Stomach (tissue), 9 donors: Measurements from ENCODE around the gene IFNG-AS1. TPM values are rescaled to one million over a fixed set of nuclear protein-coding genes. Genes with fewer than 3 reads are reported as not detected.

Experiments used
- DNase-seq, 2 donors: peaks; one replicate each; pipeline versions ENCODE4 v3.0.0 to v3.0.0-alpha.2; 2013 to 2019
- H3K27ac ChIP-seq, 5 donors: fragments of 200-600 bp in 4 of 5; sonication (generic) in 4 of 5; one replicate each; pipeline ENCODE4 v1.5.1; 2013 to 2019; ENCODE audit warnings: mild to moderate bottlenecking in 1 of 5, moderate library complexity in 1 of 5
- H3K27me3 ChIP-seq, 3 donors: fragments of 200-600 bp; sonication (generic); one replicate each; pipeline ENCODE4 v1.5.1; 2017 to 2019; ENCODE audit warnings: mixed run types in 1 of 3
- H3K36me3 ChIP-seq, 4 donors: fragments of 200-600 bp; sonication (generic); 1 replicate in 3 of 4; 2 replicates in 1 of 4; pipeline ENCODE4 v1.5.1; 2016 to 2019
- H3K4me1 ChIP-seq, 4 donors: fragments of 200-600 bp; sonication (generic); one replicate each; pipeline ENCODE4 v1.5.1; 2016 to 2019
- H3K4me3 ChIP-seq, 4 donors: fragments of 200-600 bp; sonication (generic) in 3 of 4; one replicate each; pipeline ENCODE4 v1.5.1; 2016 to 2019; ENCODE audit warnings: mild to moderate bottlenecking in 1 of 4
- H3K9me3 ChIP-seq, 4 donors: fragments of 200-600 bp; sonication (generic); one replicate each; pipeline ENCODE4 v1.5.1; 2016 to 2019
- EP300 ChIP-seq: sonication (generic); formaldehyde crosslinking; IDR thresholded peaks from one replicate; pipeline ENCODE4 v1.6.1; 2017; ENCODE audit warnings: antibody characterized with exemption
- POLR2A ChIP-seq, 4 donors: fragments of 450-650 bp; IDR thresholded peaks; one replicate each; pipeline ENCODE4 v1.6.1; 2016; ENCODE audit warnings: antibody characterized with exemption in 4 of 4, control low read depth in 2 of 4, mild to moderate bottlenecking in 1 of 4, moderate library complexity in 1 of 4
- POLR2AphosphoS5 ChIP-seq, 3 donors: sonication (generic); formaldehyde crosslinking; IDR thresholded peaks; one replicate each; pipeline ENCODE4 v1.6.1; 2016; ENCODE audit warnings: antibody characterized with exemption in 3 of 3
- WGBS, 5 donors: extraction: QIAGEN DNeasy Blood & Tissue Kit in 3 of 5; methylation state at CpG; one replicate each; pipeline versions ENCODE4 v1.1.5 to v1.1.7; 2013 to 2018; 5-methylcytosine and 5-hydroxymethylcytosine counted together
- intact Hi-C: fragments of 100-400 bp; cut with DNase I; formaldehyde crosslinking; loops from one replicate; pipeline ENCODE4 v1.15.1; 2023; ENCODE audit warnings: low total_unique reads
- polyA plus RNA-seq, 3 donors: library from polyadenylated mRNA; stranded (reverse); fragments of 200-250 nt; gene quantifications; one replicate each; pipeline ENCODE4 v1.2.3, GENCODE V29; 2013
- total RNA-seq, 5 donors: library from RNA; depleted of rRNA; stranded (reverse); fragments of >200 nt; gene quantifications; one replicate each; pipeline versions ENCODE4 v1.1.0 to v1.2.3, GENCODE V29; 2014 to 2016
- TF ChIP-seq, protein P1 (sequence below), 7 experiments: fragments of 450-650 bp in 4 of 7; fragments of 200-600 bp in 3 of 7; sonication (generic) in 3 of 7; IDR thresholded peaks; one replicate each; pipeline ENCODE4 v1.5.1; 2016 to 2019; ENCODE audit warnings: antibody characterized with exemption in 7 of 7, control low read depth in 2 of 7, mild to moderate bottlenecking in 1 of 7
- donor health status: healthy with polysubstance abuse.
- donor health status: Bipolar disorder and iron deficiency.
- donor health status: healthy.

The IFNG-AS1 gene
- total and polyA plus RNA-seq, 8 donors = not detected

DNA sequence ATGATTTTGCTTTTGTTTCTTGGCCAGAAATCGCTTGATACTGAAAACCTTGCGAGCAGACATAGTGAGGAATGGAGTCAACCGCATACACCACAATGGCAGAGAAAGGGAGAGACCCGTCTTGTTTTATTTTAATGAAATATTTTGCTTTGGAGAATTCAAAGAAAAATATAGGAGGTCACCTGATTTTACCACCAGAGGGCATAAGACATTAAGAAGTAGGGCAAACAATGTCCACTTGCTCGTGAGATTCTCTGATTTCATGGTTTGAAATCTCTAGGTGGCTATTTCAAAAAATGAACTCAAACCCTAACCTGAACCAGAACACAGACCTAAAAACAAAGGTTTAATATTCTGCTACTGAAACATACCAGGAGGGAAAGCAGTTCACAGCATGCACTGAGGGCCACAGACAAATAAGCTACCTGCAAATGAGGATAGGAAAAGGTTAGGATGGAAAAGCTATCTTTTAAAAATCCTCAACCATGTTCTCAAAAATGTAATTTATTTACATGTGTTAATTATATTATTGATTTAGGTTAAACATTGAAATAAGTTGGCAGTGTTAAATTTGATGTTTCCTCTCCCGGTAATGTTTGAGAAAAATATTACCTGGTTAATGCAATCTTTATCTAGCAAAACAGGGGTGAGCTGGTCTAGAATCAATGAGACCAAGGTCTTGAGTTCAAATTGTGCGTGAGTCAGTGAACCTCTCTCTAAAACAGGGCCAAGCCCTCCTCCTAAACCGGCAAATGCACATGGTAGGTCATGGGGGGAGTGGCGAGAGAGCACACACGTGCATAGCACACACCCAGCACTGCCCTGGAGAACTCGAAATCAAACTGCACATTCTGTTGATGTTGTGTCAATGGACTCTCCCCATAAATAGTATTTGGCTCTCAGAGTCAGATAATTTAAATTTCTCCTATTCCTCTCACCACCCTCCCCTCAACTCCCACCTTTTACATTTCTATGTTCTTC is 12.5 kb downstream of the IFNG-AS1 start:
- Histone ChIP-seq H3K36me3 (no peaks in the 10 kb centered on the region), H3K4me3 (no peak overlapping the region), H3K27ac (no peak overlapping the region), H3K4me1 (peaks cover 0 to 7% (median 0%) of the 10 kb centered on the region in 4 donors), H3K9me3 (no peaks in the 10 kb centered on the region), H3K27me3 (no peaks in the 10 kb centered on the region)
- WGBS, 5 donors = 81 to 83% (median 82%) methylated on average over 11 of the region's 11 CpGs
- intact Hi-C loops = no loop called here
- TF ChIP-seq POLR2AphosphoS5 (IDR thresholded peaks at IDR 0.05) (no peak), POLR2A (IDR thresholded peaks at IDR 0.05) (no peak), EP300 (no peak)
- DNase-seq = no peak

DNA sequence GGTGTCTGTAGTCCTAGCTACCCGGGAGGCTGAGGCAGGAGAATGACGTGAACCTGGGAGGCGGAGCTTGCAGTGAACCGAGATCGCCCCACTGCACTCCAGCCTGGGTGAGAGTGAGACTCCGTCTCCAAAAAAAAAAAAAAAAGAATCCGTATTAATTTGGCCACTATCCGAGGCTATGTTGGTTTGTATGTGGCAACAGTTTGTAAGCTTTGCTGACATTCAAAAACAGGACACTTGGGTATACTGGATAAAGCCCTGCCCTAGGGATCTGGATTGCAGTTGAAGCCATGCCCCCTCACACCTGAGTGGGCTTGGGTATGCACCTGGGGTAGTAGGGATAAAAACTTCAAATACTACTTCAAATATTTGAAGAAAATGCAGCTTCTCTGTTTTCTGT is 14.5 kb downstream of the IFNG-AS1 start:
- H3K27me3 ChIP-seq = no peaks in the 10 kb centered on the region
- DNase-seq = no peak
- TF ChIP-seq POLR2A (IDR thresholded peaks at IDR 0.05) (no peak), EP300 (no peak), POLR2AphosphoS5 (IDR thresholded peaks at IDR 0.05) (no peak)
- TF ChIP-seq, protein P1, sequence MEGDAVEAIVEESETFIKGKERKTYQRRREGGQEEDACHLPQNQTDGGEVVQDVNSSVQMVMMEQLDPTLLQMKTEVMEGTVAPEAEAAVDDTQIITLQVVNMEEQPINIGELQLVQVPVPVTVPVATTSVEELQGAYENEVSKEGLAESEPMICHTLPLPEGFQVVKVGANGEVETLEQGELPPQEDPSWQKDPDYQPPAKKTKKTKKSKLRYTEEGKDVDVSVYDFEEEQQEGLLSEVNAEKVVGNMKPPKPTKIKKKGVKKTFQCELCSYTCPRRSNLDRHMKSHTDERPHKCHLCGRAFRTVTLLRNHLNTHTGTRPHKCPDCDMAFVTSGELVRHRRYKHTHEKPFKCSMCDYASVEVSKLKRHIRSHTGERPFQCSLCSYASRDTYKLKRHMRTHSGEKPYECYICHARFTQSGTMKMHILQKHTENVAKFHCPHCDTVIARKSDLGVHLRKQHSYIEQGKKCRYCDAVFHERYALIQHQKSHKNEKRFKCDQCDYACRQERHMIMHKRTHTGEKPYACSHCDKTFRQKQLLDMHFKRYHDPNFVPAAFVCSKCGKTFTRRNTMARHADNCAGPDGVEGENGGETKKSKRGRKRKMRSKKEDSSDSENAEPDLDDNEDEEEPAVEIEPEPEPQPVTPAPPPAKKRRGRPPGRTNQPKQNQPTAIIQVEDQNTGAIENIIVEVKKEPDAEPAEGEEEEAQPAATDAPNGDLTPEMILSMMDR (IDR thresholded peaks at IDR 0.05) = no peak
- peaks cover 0 to 4% (median 0%) of the 10 kb centered on the region in 4 donors for H3K4me1 ChIP-seq
- no peak overlapping the region for H3K4me3 ChIP-seq
- intact Hi-C loops = no loop called here
- WGBS, 5 donors = 91 to 99% (median 96%) methylated on average over 7 to 8 of the region's 8 CpGs
- H3K36me3 ChIP-seq = no peaks in the 10 kb centered on the region
- no peaks in the 10 kb centered on the region for H3K9me3 ChIP-seq
- no peak overlapping the region for H3K27ac ChIP-seq

DNA sequence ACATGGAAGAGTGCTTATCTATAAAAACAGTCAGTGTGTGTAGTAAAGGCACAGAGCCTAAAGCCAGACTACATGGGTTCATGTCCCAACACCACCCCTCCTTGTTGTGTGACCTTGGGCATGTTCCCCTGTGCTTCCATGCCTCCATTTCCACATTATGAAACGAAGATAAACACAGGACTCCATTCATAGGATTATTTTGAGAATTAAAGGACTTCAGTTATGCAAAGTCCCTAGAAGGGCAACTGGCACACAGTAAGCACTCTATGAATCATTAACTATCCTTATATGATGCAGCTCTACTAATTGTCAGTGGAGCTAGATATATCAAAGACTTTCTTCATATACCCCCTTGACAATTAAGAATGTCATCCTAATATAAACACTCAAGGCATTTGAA is 17.8 kb downstream of the IFNG-AS1 start:
- DNase-seq = no peak
- Histone ChIP-seq H3K27ac (no peak overlapping the region), H3K4me1 (no peaks in the 10 kb centered on the region), H3K4me3 (no peak overlapping the region), H3K27me3 (no peaks in the 10 kb centered on the region), H3K36me3 (no peaks in the 10 kb centered on the region), H3K9me3 (no peaks in the 10 kb centered on the region)
- TF ChIP-seq EP300 (no peak), POLR2AphosphoS5 (IDR thresholded peaks at IDR 0.05) (no peak), POLR2A (IDR thresholded peaks at IDR 0.05) (no peak)
- TF ChIP-seq, protein P1 (IDR thresholded peaks at IDR 0.05) = no peak
- intact Hi-C loops = no loop called here
- WGBS, 5 donors = 50 to 79% (median 64%) methylated on average over 1 of the region's 1 CpG

DNA sequence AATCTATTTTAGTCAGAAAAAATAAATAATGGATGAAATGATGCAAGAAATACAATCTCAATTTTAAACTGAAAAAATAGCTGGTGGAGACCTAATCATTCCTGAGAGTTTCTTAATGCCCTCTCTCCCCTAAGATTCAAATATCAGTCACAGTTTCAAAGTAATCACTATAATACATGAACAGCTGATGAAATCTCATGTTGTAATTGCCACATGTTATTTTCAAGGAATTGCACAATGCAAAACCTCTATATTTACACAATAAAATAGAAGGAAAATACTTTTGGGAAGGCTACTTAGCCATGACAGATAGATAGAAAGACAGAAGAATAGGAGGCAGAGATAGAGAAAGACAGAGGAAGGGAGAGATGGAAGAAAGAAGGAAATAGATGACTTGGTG is 18.2 kb downstream of the IFNG-AS1 start:
- H3K4me1 ChIP-seq = no peaks in the 10 kb centered on the region
- DNase-seq = no peak
- no peak overlapping the region for H3K4me3 ChIP-seq
- intact Hi-C loops = no loop called here
- no peaks in the 10 kb centered on the region for H3K27me3 ChIP-seq
- H3K27ac ChIP-seq = no peak overlapping the region
- H3K9me3 ChIP-seq = no peaks in the 10 kb centered on the region
- no peak for TF ChIP-seq POLR2AphosphoS5 (IDR thresholded peaks at IDR 0.05)
- no peak for TF ChIP-seq POLR2A (IDR thresholded peaks at IDR 0.05)
- TF ChIP-seq, protein P1 (IDR thresholded peaks at IDR 0.05) = no peak
- TF ChIP-seq EP300 = no peak
- H3K36me3 ChIP-seq = no peaks in the 10 kb centered on the region
